Left ventricle myocardium inferior (tissue), 1 donor: Measurements from ENCODE around the gene DAZ4. TPM values are rescaled to one million over a fixed set of nuclear protein-coding genes. Genes with fewer than 3 reads are reported as not detected.
"Not testable (repeated sequence)": the region's sequence is repeated elsewhere in the genome, so short reads cannot be mapped to it uniquely, and the experiment has no call there.

Experiments
- DNase-seq: peaks from one replicate; pipeline ENCODE4 v3.0.0-alpha.2; 2020
- H3K27ac ChIP-seq: fragments of 200-600 bp; replicated peaks from 2 replicates; pipeline ENCODE4 v1.8.0; 2021
- H3K27me3 ChIP-seq: fragments of 200-600 bp; 2 replicates; pipeline ENCODE4 v1.8.0; 2021; ENCODE audit warnings: low read depth
- H3K36me3 ChIP-seq: fragments of 200-600 bp; 2 replicates; pipeline ENCODE4 v1.8.0; 2021
- H3K4me1 ChIP-seq: fragments of 200-600 bp; 2 replicates; pipeline ENCODE4 v1.8.0; 2021
- H3K4me3 ChIP-seq: fragments of 200-600 bp; 2 replicates; pipeline ENCODE4 v1.8.0; 2021; ENCODE audit warnings: mild to moderate bottlenecking, moderate library complexity
- H3K9me3 ChIP-seq: fragments of 200-600 bp; replicated peaks from 2 replicates; pipeline ENCODE4 v1.8.0; 2021
- intact Hi-C: fragments of 100-400 bp; cut with micrococcal nuclease; formaldehyde crosslinking; loops from one replicate; pipeline ENCODE4 v1.11.0; 2022
- long read RNA-seq: library from polyadenylated mRNA; unstranded; transcript quantifications from one replicate; pipeline ENCODE4 v2.0.0, GENCODE V29; 2021
- total RNA-seq: library from RNA; stranded (reverse); fragmentation: NEBNext Ultra II Directional; extraction: Animal tissue kit (Norgen Biotek cat#: 25700); gene quantifications from one replicate; pipeline ENCODE4 v1.2.1, GENCODE V29; 2021
- donor health status: DM: no; HTN: yes; CAD: no; lungs with severe emphysema.

DAZ4 gene, protein sequence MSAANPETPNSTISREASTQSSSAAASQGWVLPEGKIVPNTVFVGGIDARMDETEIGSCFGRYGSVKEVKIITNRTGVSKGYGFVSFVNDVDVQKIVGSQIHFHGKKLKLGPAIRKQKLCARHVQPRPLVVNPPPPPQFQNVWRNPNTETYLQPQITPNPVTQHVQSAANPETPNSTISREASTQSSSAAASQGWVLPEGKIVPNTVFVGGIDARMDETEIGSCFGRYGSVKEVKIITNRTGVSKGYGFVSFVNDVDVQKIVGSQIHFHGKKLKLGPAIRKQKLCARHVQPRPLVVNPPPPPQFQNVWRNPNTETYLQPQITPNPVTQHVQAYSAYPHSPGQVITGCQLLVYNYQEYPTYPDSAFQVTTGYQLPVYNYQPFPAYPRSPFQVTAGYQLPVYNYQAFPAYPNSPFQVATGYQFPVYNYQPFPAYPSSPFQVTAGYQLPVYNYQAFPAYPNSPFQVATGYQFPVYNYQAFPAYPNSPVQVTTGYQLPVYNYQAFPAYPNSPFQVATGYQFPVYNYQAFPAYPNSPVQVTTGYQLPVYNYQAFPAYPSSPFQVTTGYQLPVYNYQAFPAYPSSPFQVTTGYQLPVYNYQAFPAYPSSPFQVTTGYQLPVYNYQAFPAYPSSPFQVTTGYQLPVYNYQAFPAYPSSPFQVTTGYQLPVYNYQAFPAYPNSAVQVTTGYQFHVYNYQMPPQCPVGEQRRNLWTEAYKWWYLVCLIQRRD
- total RNA-seq = not detected
- long read RNA-seq = 0 reads

GRCh38 chrY:24833619-24834018 lies at the start of gene DAZ4:
TSS of gene DAZ4 (plus strand) at chrY:24833919. CDS start at chrY:24834127, 208 bp downstream.
- DNase-seq, H3K4me3 ChIP-seq, H3K27me3 ChIP-seq, H3K9me3 ChIP-seq, intact Hi-C loops, H3K27ac ChIP-seq, H3K4me1 ChIP-seq, H3K36me3 ChIP-seq: not testable (repeated sequence)

DNA sequence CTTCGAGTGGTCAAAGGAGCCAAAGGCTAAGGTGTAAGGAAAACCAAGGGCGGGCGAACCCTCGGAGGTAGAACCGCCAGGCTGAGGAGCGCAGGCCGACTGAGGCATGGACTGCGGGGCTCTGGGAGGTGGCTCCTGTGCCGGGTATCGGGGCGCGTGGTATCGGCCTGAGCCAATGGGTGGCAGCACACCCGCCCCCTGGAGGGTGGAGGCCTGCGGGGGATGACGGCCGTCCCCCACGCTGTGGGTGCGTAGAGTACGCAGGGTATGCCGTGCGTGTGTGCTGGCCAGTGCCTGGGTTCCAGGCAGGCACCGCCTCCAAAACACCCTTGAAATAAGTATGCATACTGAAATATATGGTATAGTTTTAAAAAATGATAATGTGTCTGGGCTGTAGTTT lies 20.4 kb upstream of the DAZ4 start, which contains the start of gene DAZ3:
DAZ3 (minus strand) TSS at position 101 of the 400 bp plus-strand sequence. CDS start 208 bp downstream, outside the sequence.
- intact Hi-C loops, H3K4me3 ChIP-seq, DNase-seq, H3K27ac ChIP-seq, H3K27me3 ChIP-seq, H3K36me3 ChIP-seq, H3K4me1 ChIP-seq, H3K9me3 ChIP-seq: not testable (repeated sequence)

DNA sequence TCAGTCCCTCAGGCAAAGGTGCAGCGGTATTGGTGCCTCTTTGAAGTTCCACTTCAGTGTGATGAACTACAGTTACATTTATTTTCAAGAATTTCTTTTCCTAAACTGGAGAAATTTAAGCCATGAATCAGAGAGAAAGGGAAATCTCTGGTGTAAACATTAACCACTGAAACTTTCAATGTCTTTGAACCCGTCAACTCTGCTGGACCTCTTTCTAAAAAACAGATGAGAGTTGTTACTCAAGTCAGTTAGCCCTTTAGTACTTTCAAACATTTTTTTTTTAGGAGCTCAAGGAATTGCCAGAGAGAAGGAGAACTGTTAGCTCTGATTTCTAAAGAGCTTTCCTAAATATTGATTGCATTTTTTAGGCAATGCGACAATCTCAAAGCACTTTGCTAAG lies 11.9 kb upstream of the DAZ4 start:
- H3K27ac ChIP-seq, H3K4me3 ChIP-seq, H3K27me3 ChIP-seq, H3K4me1 ChIP-seq, H3K36me3 ChIP-seq, intact Hi-C loops, H3K9me3 ChIP-seq, DNase-seq: not testable (repeated sequence)

DNA sequence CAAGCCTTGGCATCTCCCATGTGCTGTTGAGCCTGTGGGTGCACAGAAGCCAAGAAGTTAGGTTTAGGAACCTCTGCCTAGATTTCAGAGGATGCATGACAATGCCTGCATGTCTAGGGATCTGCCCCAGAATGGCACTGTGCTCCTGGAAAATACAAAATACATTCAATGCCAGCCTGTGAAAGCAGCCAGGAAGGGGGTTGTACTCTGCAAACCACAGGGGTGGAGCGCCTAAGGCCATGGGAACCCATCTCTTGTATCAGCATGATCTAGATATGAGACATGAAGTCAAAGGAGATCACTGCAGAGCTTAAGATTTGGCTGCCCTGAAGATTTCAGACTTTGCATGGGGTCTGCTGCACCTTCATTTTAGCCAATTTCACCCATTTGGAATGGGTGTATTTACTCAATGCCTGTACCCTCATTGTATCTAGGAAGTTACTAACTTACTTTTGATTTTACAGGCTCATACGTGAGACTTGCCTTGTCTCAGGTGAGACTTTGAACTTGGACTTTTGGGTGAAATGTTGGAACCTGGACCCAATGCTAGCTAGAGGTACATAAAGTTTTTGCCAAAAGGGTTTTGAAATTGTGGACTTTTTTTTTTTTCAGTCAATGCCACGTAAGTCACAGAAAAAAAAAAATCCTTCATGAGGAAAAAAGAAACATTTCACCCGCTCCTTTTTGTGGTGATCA lies 9.4 kb upstream of the DAZ4 start:
- H3K27ac ChIP-seq, intact Hi-C loops, H3K4me3 ChIP-seq, H3K9me3 ChIP-seq, H3K27me3 ChIP-seq, H3K4me1 ChIP-seq, H3K36me3 ChIP-seq, DNase-seq: not testable (repeated sequence)

DNA sequence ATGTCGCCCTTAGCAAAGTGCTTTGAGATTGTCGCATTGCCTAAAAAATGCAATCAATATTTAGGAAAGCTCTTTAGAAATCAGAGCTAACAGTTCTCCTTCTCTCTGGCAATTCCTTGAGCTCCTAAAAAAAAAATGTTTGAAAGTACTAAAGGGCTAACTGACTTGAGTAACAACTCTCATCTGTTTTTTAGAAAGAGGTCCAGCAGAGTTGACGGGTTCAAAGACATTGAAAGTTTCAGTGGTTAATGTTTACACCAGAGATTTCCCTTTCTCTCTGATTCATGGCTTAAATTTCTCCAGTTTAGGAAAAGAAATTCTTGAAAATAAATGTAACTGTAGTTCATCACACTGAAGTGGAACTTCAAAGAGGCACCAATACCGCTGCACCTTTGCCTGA lies 8.7 kb upstream of the DAZ4 start:
- H3K36me3 ChIP-seq, intact Hi-C loops, H3K4me1 ChIP-seq, H3K4me3 ChIP-seq, DNase-seq, H3K9me3 ChIP-seq, H3K27me3 ChIP-seq, H3K27ac ChIP-seq: not testable (repeated sequence)

Other genes with a start within 250 kb of the DAZ4 start
- not detected for gene BPY2B, start 215.9 kb upstream of the DAZ4 start, total RNA-seq
- not detected for gene DAZ3, start 20.5 kb upstream of the DAZ4 start, total RNA-seq
- gene BPY2C, start 218.2 kb downstream of the DAZ4 start, total RNA-seq = not detected